ENCODE measurements around the gene EFHC1. TPM values are rescaled to one million over a fixed set of nuclear protein-coding genes. Genes with fewer than 3 reads are reported as not detected.

EFHC1 gene
- total and polyA plus RNA-seq, 2 of the 13 experiments (the other 11 are each of a cell fraction or from before 2014, with no cell fraction given) = 23.4 to 29.5 TPM

DNA sequence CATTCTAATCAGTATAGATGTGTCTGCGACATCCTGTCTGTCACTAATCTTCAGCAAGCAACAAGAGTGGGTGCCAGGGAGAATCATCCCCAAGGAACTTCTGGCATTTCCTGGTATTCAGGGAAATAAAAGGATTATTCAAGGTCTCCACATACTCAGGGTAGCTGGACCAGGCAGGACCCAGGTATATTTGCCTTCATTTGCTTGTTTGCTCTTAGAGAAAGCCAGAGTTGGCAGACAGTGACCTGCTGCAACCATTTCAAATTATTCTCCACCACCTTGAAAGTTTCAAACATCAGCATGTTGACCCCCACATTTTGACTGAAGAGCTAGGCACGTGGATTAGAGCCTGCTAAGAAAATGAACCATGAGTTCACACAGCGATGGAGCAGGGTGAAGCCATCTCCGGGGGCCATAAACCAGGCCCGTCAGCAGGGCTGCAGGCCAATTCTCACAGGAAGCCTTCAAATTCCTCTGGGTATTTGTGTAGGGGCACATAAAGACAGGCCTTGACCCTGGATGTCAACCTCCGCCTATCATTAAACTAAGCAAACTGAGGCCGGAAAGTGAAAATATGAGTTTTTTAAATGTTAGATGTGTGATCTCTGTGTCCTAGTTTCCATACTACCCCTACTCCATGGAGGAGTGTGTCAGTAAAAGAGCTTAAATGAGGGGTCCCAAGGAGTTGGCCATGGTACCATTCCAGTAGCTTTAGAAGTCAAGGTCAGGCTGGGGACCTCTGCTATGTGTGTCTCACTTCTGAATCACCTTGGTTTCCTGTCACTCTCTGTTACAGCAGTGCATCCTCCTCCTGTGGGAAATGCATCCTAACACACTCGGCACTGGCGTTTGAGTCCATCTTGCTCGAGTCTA is 123.8 kb downstream of the EFHC1 start (continued):
- TF ChIP-seq, protein P1, sequence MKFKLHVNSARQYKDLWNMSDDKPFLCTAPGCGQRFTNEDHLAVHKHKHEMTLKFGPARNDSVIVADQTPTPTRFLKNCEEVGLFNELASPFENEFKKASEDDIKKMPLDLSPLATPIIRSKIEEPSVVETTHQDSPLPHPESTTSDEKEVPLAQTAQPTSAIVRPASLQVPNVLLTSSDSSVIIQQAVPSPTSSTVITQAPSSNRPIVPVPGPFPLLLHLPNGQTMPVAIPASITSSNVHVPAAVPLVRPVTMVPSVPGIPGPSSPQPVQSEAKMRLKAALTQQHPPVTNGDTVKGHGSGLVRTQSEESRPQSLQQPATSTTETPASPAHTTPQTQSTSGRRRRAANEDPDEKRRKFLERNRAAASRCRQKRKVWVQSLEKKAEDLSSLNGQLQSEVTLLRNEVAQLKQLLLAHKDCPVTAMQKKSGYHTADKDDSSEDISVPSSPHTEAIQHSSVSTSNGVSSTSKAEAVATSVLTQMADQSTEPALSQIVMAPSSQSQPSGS (CRISPR knock-in tag; IDR thresholded peaks at IDR 0.05) = no peak
- TF ChIP-seq PHF20 (CRISPR knock-in tag; IDR thresholded peaks at IDR 0.05) (no peak), TRIM24 (CRISPR knock-in tag; IDR thresholded peaks at IDR 0.05) (no peak), KAT8 (CRISPR knock-in tag; IDR thresholded peaks at IDR 0.05) (peak; percentile 8; the same call in 1 of the 2 replicates), ZNF441 (CRISPR knock-in tag; IDR thresholded peaks at IDR 0.05; ENCODE audit: borderline replicate concordance) (0 out of 2 replicates have a peak, but pooled peaks have one; percentile 17), TSC22D2 (CRISPR knock-in tag; IDR thresholded peaks at IDR 0.05; ENCODE audit: borderline replicate concordance) (no peak), RXRA (CRISPR knock-in tag; IDR thresholded peaks at IDR 0.05) (peak; percentile 90), FOXC1 (CRISPR knock-in tag; IDR thresholded peaks at IDR 0.05; ENCODE audit: borderline replicate concordance) (peak; percentile 80), ZNF777 (CRISPR knock-in tag; IDR thresholded peaks at IDR 0.05) (0 out of 2 replicates have a peak, but pooled peaks have one; percentile 47), ZFAT (CRISPR knock-in tag; conservative IDR thresholded peaks at IDR 0.05) (no peak), TEAD2 (CRISPR knock-in tag; IDR thresholded peaks at IDR 0.05) (no peak), ZNF382 (CRISPR knock-in tag; IDR thresholded peaks at IDR 0.05; ENCODE audit: borderline replicate concordance) (no peak), BORCS8-MEF2B (CRISPR knock-in tag; IDR thresholded peaks at IDR 0.05) (no peak), MED1 (CRISPR knock-in tag; IDR thresholded peaks at IDR 0.05) (peak; percentile 95), CREM (IDR thresholded peaks at IDR 0.05) (peak; percentile 62), CREM (CRISPR knock-in tag; IDR thresholded peaks at IDR 0.05) (no peak), NKX3-1 (CRISPR knock-in tag; IDR thresholded peaks at IDR 0.05) (peak; percentile 74; the same call in 1 of the 2 replicates), ZNF501 (CRISPR knock-in tag; IDR thresholded peaks at IDR 0.05) (peak; percentile 80; the same call in 1 of the 2 replicates), ZFX (CRISPR knock-in tag; IDR thresholded peaks at IDR 0.05; ENCODE audit: low read depth) (peak; percentile 73), KDM1A (CRISPR knock-in tag; IDR thresholded peaks at IDR 0.05) (peak; percentile 57)
- TF ChIP-seq, protein P2, sequence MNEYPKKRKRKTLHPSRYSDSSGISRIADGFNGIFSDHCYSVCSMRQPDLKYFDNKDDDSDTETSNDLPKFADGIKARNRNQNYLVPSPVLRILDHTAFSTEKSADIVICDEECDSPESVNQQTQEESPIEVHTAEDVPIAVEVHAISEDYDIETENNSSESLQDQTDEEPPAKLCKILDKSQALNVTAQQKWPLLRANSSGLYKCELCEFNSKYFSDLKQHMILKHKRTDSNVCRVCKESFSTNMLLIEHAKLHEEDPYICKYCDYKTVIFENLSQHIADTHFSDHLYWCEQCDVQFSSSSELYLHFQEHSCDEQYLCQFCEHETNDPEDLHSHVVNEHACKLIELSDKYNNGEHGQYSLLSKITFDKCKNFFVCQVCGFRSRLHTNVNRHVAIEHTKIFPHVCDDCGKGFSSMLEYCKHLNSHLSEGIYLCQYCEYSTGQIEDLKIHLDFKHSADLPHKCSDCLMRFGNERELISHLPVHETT (CRISPR knock-in tag; conservative IDR thresholded peaks at IDR 0.05) = peak; percentile 59
- TF ChIP-seq, protein P3, sequence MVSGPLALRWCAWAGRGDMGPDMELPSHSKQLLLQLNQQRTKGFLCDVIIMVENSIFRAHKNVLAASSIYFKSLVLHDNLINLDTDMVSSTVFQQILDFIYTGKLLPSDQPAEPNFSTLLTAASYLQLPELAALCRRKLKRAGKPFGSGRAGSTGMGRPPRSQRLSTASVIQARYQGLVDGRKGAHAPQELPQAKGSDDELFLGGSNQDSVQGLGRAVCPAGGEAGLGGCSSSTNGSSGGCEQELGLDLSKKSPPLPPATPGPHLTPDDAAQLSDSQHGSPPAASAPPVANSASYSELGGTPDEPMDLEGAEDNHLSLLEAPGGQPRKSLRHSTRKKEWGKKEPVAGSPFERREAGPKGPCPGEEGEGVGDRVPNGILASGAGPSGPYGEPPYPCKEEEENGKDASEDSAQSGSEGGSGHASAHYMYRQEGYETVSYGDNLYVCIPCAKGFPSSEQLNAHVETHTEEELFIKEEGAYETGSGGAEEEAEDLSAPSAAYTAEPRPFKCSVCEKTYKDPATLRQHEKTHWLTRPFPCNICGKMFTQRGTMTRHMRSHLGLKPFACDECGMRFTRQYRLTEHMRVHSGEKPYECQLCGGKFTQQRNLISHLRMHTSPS (CRISPR knock-in tag; IDR thresholded peaks at IDR 0.05; ENCODE audit: low read depth) = peak; percentile 78
- TF ChIP-seq, protein P4, sequence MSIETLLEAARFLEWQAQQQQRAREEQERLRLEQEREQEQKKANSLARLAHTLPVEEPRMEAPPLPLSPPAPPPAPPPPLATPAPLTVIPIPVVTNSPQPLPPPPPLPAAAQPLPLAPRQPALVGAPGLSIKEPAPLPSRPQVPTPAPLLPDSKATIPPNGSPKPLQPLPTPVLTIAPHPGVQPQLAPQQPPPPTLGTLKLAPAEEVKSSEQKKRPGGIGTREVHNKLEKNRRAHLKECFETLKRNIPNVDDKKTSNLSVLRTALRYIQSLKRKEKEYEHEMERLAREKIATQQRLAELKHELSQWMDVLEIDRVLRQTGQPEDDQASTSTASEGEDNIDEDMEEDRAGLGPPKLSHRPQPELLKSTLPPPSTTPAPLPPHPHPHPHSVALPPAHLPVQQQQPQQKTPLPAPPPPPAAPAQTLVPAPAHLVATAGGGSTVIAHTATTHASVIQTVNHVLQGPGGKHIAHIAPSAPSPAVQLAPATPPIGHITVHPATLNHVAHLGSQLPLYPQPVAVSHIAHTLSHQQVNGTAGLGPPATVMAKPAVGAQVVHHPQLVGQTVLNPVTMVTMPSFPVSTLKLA (IDR thresholded peaks at IDR 0.05) = 0 out of 2 replicates have a peak, but pooled peaks have one; percentile 18
- TF ChIP-seq, protein P5, sequence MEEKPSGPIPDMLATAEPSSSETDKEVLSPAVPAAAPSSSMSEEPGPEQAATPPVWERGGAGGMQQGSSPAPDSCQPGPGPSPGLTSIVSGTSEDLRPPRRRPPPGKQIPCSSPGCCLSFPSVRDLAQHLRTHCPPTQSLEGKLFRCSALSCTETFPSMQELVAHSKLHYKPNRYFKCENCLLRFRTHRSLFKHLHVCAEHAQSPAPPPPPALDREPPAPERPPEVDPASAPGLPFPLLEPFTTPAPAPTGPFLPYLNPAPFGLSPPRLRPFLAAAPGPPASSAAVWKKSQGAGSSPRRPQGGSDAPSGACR (CRISPR knock-in tag; IDR thresholded peaks at IDR 0.05) = peak; percentile 29
